IMR-90 (cell line): ENCODE data around the gene ID3. TPM values are rescaled to one million over a fixed set of nuclear protein-coding genes. Genes with fewer than 3 reads are reported as not detected.

Experiments used
- ATAC-seq: fragments of 200-7000 bp; cut with Tn5 transposase; 2 replicates; pipeline ENCODE4 v1.9.1; 2020; ENCODE audit warnings: low read depth, mild to moderate bottlenecking, moderate library complexity
- BruUV-seq: library from RNA; stranded (reverse); fragments of 400-500 nt; replicated peaks from 2 replicates; lab custom pipeline; 2021; lab: Mats Ljungman, UMichigan
- CTCF ChIA-PET: fragments of 300-600 bp; formaldehyde crosslinking; extraction: SDS; loops from one replicate; lab custom pipeline; 2021; ENCODE audit warnings: antibody characterized with exemption; lab: Yijun Ruan, JAX
- POLR2A ChIA-PET: fragments of 300-600 bp; sonication (Branson Sonifier 250); formaldehyde crosslinking; loops from one replicate; lab custom pipeline; 2022; ENCODE audit warnings: antibody characterized with exemption; ENCODE audit not compliant: unreplicated experiment; lab: Charles Lee
- DNase-seq: peaks from one replicate; pipeline ENCODE4 v3.0.0; 2013
- H2AFZ ChIP-seq: replicated peaks from 2 replicates; pipeline ENCODE3; 2013; ENCODE audit warnings: low read length, mild to moderate bottlenecking; ENCODE audit not compliant: poor library complexity
- H2AK5ac ChIP-seq: 2 replicates; pipeline ENCODE4 v1.6.1; 2013; ENCODE audit warnings: low read depth, low read length, inconsistent platforms
- H2AK9ac ChIP-seq: replicated peaks from 2 replicates; pipeline ENCODE3; 2013; ENCODE audit warnings: mild to moderate bottlenecking, low read depth, low read length, moderate library complexity; ENCODE audit not compliant: poor library complexity
- H2BK120ac ChIP-seq: 2 replicates; pipeline ENCODE4 v1.6.1; 2013; ENCODE audit warnings: low read depth, low read length, inconsistent platforms
- H2BK15ac ChIP-seq: 3 replicates; pipeline ENCODE4 v1.6.1; 2013; ENCODE audit warnings: low read depth, low read length, inconsistent platforms
- H2BK20ac ChIP-seq: 2 replicates; pipeline ENCODE4 v1.6.1; 2013; ENCODE audit warnings: low read depth, mild to moderate bottlenecking, inconsistent platforms, low read length, moderate library complexity
- H2BK5ac ChIP-seq: 2 replicates; pipeline ENCODE4 v1.6.1; 2013; ENCODE audit warnings: mild to moderate bottlenecking, low read depth, low read length, inconsistent platforms; ENCODE audit not compliant: poor library complexity, severe bottlenecking
- H3K14ac ChIP-seq: replicated peaks from 2 replicates; pipeline ENCODE4 v1.6.1; 2013; ENCODE audit warnings: low read depth, low read length, inconsistent platforms
- H3K18ac ChIP-seq: 2 replicates; pipeline ENCODE4 v1.6.1; 2013; ENCODE audit warnings: low read depth, low read length, control low read depth
- H3K23ac ChIP-seq: 2 replicates; pipeline ENCODE4 v1.6.1; 2013; ENCODE audit warnings: low read depth, low read length, inconsistent platforms
- H3K27ac ChIP-seq: 2 replicates; pipeline ENCODE4 v1.5.1; 2013; ENCODE audit warnings: mild to moderate bottlenecking, control low read depth, low read length; ENCODE audit not compliant: insufficient read depth
- H3K27me3 ChIP-seq: 2 replicates; pipeline ENCODE4 v1.6.1; 2013; ENCODE audit warnings: low read length; ENCODE audit not compliant: control insufficient read depth, insufficient read depth
- H3K36me3 ChIP-seq: 2 replicates; pipeline ENCODE4 v1.6.1; 2013; ENCODE audit warnings: low read length, mixed read lengths; ENCODE audit not compliant: control insufficient read depth, insufficient read depth
- H3K4ac ChIP-seq: 2 replicates; pipeline ENCODE4 v1.6.1; 2013; ENCODE audit warnings: low read depth, low read length, inconsistent platforms
- H3K4me1 ChIP-seq: 2 replicates; pipeline ENCODE4 v1.6.1; 2013; ENCODE audit warnings: low read length, mixed read lengths; ENCODE audit not compliant: control insufficient read depth, insufficient read depth
- H3K4me2 ChIP-seq: 2 replicates; pipeline ENCODE4 v1.6.1; 2013; ENCODE audit warnings: low read depth, mild to moderate bottlenecking, control low read depth, low read length, moderate library complexity
- H3K4me3 ChIP-seq: 2 replicates; pipeline ENCODE4 v1.5.1; 2013; ENCODE audit warnings: low read depth, mild to moderate bottlenecking, control low read depth, low read length, moderate library complexity; ENCODE audit not compliant: insufficient read depth
- H3K56ac ChIP-seq: 2 replicates; pipeline ENCODE4 v1.6.1; 2013; ENCODE audit warnings: low read length, inconsistent platforms; ENCODE audit not compliant: insufficient read depth; ENCODE audit errors: extremely low read depth
- H3K79me1 ChIP-seq, 2 experiments: 2 replicates each; pipeline ENCODE4 v1.6.1; 2013; ENCODE audit warnings: low read length in 2 of 2, inconsistent platforms in 1 of 2, low read depth in 1 of 2
- H3K9ac ChIP-seq: 2 replicates; pipeline ENCODE4 v1.6.1; 2013; ENCODE audit warnings: low read depth, low read length, control low read depth
- H3K9me1 ChIP-seq: 2 replicates; pipeline ENCODE4 v1.6.1; 2013; ENCODE audit warnings: low read length, inconsistent platforms; ENCODE audit not compliant: insufficient read depth
- H3K9me3 ChIP-seq: 2 replicates; pipeline ENCODE4 v1.6.1; 2013; ENCODE audit warnings: low read length; ENCODE audit not compliant: control insufficient read depth, insufficient read depth
- H4K20me1 ChIP-seq: 2 replicates; pipeline ENCODE4 v1.6.1; 2013; ENCODE audit warnings: low read length, inconsistent platforms; ENCODE audit not compliant: insufficient read depth
- H4K5ac ChIP-seq: 2 replicates; pipeline ENCODE4 v1.6.1; 2013; ENCODE audit warnings: mild to moderate bottlenecking, low read depth, low read length, control low read depth
- H4K8ac ChIP-seq, 2 experiments: 2 replicates each; pipeline ENCODE4 v1.6.1; 2013; ENCODE audit warnings: low read depth in 2 of 2, low read length in 2 of 2, control low read depth in 1 of 2, inconsistent platforms in 1 of 2
- H4K91ac ChIP-seq: 2 replicates; pipeline ENCODE4 v1.6.1; 2013; ENCODE audit warnings: low read depth, low read length, inconsistent platforms; ENCODE audit not compliant: insufficient read depth
- BHLHE40 ChIP-seq: fragments of 150-350 bp; IDR thresholded peaks from 2 replicates; pipeline ENCODE4 v1.6.1; 2016; ENCODE audit warnings: mild to moderate bottlenecking, low read depth, low read length
- CEBPB ChIP-seq: IDR thresholded peaks from 2 replicates; pipeline ENCODE4 v1.6.1; 2012; ENCODE audit warnings: low read depth, low read length, improper control_type of control experiment
- CHD1 ChIP-seq: IDR thresholded peaks from 2 replicates; pipeline ENCODE4 v1.6.1; 2012; ENCODE audit warnings: low read depth, low read length, improper control_type of control experiment
- MAZ ChIP-seq: IDR thresholded peaks from 2 replicates; pipeline ENCODE4 v1.6.1; 2012; ENCODE audit warnings: low read depth, mild to moderate bottlenecking, low read length, improper control_type of control experiment, moderate library complexity, borderline replicate concordance
- MXI1 ChIP-seq: IDR thresholded peaks from 2 replicates; pipeline ENCODE4 v1.6.1; 2012; ENCODE audit warnings: low read depth, mild to moderate bottlenecking, low read length, moderate library complexity, borderline replicate concordance
- NFE2L2 ChIP-seq: fragments of 150-350 bp; IDR thresholded peaks from 2 replicates; pipeline ENCODE4 v1.6.1; 2016; ENCODE audit warnings: low read depth, mild to moderate bottlenecking, low read length
- POLR2A ChIP-seq: IDR thresholded peaks from 2 replicates; pipeline ENCODE4 v1.6.1; 2012; ENCODE audit warnings: mild to moderate bottlenecking, low read depth, low read length
- RAD21 ChIP-seq: IDR thresholded peaks from 2 replicates; pipeline ENCODE4 v1.6.1; 2012; ENCODE audit warnings: low read length, improper control_type of control experiment
- RCOR1 ChIP-seq: IDR thresholded peaks from 2 replicates; pipeline ENCODE4 v1.6.1; 2012; ENCODE audit warnings: mild to moderate bottlenecking, low read length, improper control_type of control experiment; ENCODE audit not compliant: insufficient replicate concordance
- RFX5 ChIP-seq: IDR thresholded peaks from 2 replicates; pipeline ENCODE4 v1.8.0; 2012; ENCODE audit warnings: low read depth, mild to moderate bottlenecking, low read length, moderate library complexity
- WGBS, 2 experiments: methylation state at CpG; one replicate each; pipeline versions ENCODE4 v1.1.5 to v1.1.7; 2013; ENCODE audit warnings: missing lambda C conversion rate in 2 of 2; ENCODE audit not compliant: insufficient read length in 1 of 2; ENCODE audit errors: extremely low coverage in 2 of 2; 5-methylcytosine and 5-hydroxymethylcytosine counted together
- dilution Hi-C: fragments of 300-500 bp; cut with HindIII; formaldehyde crosslinking; loops from one replicate; pipeline ENCODE4 v1.14.3; 2018; ENCODE audit warnings: low sequenced_read_pairs; ENCODE audit not compliant: unreplicated experiment
- in situ Hi-C: fragments of 300-500 bp; cut with MboI; formaldehyde crosslinking; loops from 3 replicates; pipeline ENCODE4 v1.14.3; 2019; ENCODE audit warnings: low sequenced_read_pairs, inconsistent platforms, mixed read lengths
- intact Hi-C: fragments of 100-400 bp; cut with micrococcal nuclease; formaldehyde crosslinking; loops from 2 replicates; pipeline ENCODE4 v1.10.0; 2022
- polyA plus RNA-seq, 3 experiments: library from polyadenylated mRNA; depleted of rRNA; stranded (reverse); fragments of >200 nt; gene quantifications; 2 replicates each; pipeline ENCODE4 v1.2.3, GENCODE V29; 2012; ENCODE audit warnings: low replicate concordance in 1 of 3
- total RNA-seq: library from RNA; depleted of rRNA; stranded (reverse); fragments of >200 nt; gene quantifications from 2 replicates; pipeline ENCODE4 v1.2.3, GENCODE V29; 2012
- TF ChIP-seq, protein P1 (sequence below): conservative IDR thresholded peaks from 2 replicates; pipeline ENCODE4 v1.5.1; 2012; ENCODE audit warnings: mild to moderate bottlenecking, low read depth, low read length, improper control_type of control experiment
- TF ChIP-seq, protein P2 (sequence below): fragments of 150-350 bp; IDR thresholded peaks from 2 replicates; pipeline ENCODE4 v1.6.1; 2017; ENCODE audit warnings: mild to moderate bottlenecking, antibody characterized with exemption, low read length, low read depth

Gene ID3
- total and polyA plus RNA-seq, 2 of the 4 experiments (the other 2 are of a cell fraction): 109 to 304 TPM

DNA sequence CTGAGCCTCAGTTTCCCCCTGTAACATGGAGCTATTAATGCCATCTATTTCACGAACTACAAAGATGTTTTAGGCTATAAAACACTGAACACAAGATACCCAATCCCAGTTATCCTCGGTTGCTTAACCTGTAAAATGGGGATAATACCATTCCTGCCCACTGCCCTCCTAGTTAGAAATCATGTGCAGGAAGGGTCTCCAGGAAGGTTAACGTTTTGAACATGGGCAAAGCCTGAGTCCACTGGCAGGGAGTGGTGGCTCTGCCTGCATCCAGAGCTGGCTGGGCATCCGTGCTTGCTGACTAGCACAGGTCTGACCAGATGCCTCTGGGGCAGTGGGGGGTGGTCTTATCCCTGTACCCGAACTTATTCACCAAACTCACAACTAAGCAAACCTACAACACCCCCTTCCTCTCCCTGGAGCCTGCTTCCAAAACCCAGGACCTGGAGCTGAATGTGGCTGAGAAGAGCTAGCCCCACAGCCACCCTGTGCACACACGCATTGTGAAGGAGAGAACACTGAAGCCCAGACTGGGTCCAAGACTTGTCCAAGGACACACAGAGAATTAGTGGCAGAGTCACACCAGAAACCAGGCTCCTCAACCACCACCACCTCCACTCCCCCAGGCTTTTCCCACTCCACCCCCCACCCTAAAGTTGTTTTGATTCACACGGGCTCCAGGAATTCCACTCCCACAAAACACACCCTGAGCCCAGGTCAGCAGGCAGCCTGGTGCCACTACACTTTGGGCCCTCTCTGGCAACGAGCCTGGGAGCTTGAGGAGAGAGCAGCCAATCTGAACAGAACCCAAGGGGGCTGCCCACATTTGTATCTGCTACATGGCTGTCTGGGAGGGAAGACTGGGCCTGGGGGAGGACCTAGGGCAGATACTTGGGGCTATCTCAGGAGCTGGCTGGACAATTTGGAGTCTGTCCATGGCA is 29.9 kb downstream of the ID3 start:
- Histone ChIP-seq H2AK5ac (no peak overlapping the region; the same call in 1 of the 2 replicates), H2BK15ac (no peak overlapping the region; the same call in 2 of the 3 replicates), H2AK9ac (peak overlapping the region; percentile 62), H4K91ac (no peak overlapping the region), H3K27ac (no peak overlapping the region), H3K9me3 (no peaks in the 10 kb centered on the region), H4K5ac (no peak overlapping the region), H3K4me3 (no peak overlapping the region), H3K23ac (no peak overlapping the region), H3K79me1 (peaks cover 0 to 7% of the 10 kb centered on the region in 2 experiments; a peak in 1 of 4 replicates), H3K18ac (no peak overlapping the region), H3K36me3 (no peaks in the 10 kb centered on the region), H3K4me1 (peaks cover 9% of the 10 kb centered on the region; the same call in 1 of the 2 replicates), H3K14ac (no peak overlapping the region), H4K8ac (no peak overlapping the region), H3K9me1 (0 out of 2 replicates have a peak, but pooled peaks cover 2% of the 10 kb centered on the region), H3K4ac (no peak overlapping the region), H2BK120ac (no peak overlapping the region), H2AFZ (no peak overlapping the region), H2BK20ac (no peak overlapping the region), H3K27me3 (no peaks in the 10 kb centered on the region), H2BK5ac (no peak overlapping the region), H3K4me2 (no peak overlapping the region), H3K9ac (no peak overlapping the region), H4K20me1 (no peaks in the 10 kb centered on the region), H3K56ac (no peak overlapping the region)
- intact Hi-C loops: loop anchor here (5.0 to 10.0 kb wide), 2 partner anchors 187 to 345 kb away; partner anchors contain the start of gene HNRNPR
- ChIA-PET CTCF (no interaction called here), POLR2A (no interaction called here)
- no peak for TF ChIP-seq MAZ
- TF ChIP-seq CEBPB: no peak
- no peak for TF ChIP-seq CHD1
- TF ChIP-seq, protein P1, sequence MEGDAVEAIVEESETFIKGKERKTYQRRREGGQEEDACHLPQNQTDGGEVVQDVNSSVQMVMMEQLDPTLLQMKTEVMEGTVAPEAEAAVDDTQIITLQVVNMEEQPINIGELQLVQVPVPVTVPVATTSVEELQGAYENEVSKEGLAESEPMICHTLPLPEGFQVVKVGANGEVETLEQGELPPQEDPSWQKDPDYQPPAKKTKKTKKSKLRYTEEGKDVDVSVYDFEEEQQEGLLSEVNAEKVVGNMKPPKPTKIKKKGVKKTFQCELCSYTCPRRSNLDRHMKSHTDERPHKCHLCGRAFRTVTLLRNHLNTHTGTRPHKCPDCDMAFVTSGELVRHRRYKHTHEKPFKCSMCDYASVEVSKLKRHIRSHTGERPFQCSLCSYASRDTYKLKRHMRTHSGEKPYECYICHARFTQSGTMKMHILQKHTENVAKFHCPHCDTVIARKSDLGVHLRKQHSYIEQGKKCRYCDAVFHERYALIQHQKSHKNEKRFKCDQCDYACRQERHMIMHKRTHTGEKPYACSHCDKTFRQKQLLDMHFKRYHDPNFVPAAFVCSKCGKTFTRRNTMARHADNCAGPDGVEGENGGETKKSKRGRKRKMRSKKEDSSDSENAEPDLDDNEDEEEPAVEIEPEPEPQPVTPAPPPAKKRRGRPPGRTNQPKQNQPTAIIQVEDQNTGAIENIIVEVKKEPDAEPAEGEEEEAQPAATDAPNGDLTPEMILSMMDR: no peak
- no peak for TF ChIP-seq BHLHE40
- TF ChIP-seq RFX5: no peak
- TF ChIP-seq NFE2L2: no peak
- TF ChIP-seq RCOR1: no peak
- no peak for TF ChIP-seq POLR2A
- no peak for TF ChIP-seq RAD21
- TF ChIP-seq MXI1: no peak
- TF ChIP-seq, protein P2, sequence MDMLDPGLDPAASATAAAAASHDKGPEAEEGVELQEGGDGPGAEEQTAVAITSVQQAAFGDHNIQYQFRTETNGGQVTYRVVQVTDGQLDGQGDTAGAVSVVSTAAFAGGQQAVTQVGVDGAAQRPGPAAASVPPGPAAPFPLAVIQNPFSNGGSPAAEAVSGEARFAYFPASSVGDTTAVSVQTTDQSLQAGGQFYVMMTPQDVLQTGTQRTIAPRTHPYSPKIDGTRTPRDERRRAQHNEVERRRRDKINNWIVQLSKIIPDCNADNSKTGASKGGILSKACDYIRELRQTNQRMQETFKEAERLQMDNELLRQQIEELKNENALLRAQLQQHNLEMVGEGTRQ: no peak
- WGBS, 2 experiments: 45% methylated on average over 3 of the region's 8 CpGs; no CpG with 5 or more reads in 1 of the 2 experiments
- in situ Hi-C loops: loop anchor here (10.0 kb wide), 1 partner anchor 555 kb away; the partner anchor contains the start of gene LACTBL1
- BruUV-seq: no TSS peak
- ATAC-seq (no peak), DNase-seq (no peak)
- dilution Hi-C loops: no loop called here
